Omental fat pad (tissue), 4 donors: ENCODE results near the gene GJA3. TPM values are rescaled to one million over a fixed set of nuclear protein-coding genes. Genes with fewer than 3 reads are reported as not detected.

Experiments
- ATAC-seq: fragments of 150-250 bp; one replicate; pipeline ENCODE4 v1.9.1; 2016; ENCODE audit warnings: mild to moderate bottlenecking, moderate library complexity; ENCODE audit not compliant: low FRiP score
- DNase-seq: peaks from one replicate; pipeline ENCODE4 v3.0.0-alpha.2; 2019; ENCODE audit warnings: low spot score
- CTCF ChIP-seq, 3 donors: fragments of 450-650 bp; IDR thresholded peaks; one replicate each; pipeline ENCODE4 v1.5.1; 2016 to 2017; ENCODE audit warnings: antibody characterized with exemption in 3 of 3, mild to moderate bottlenecking in 3 of 3, moderate library complexity in 2 of 3
- total RNA-seq, 4 donors: library from RNA; depleted of rRNA; stranded (reverse); fragments of >200 nt; gene quantifications; one replicate each; pipeline ENCODE4 v1.1.0, GENCODE V29; 2016

Gene GJA3
- total RNA-seq, 4 donors from 2014 or later: 0.19 to 1.6 (median 0.60) TPM; not detected in 1

- ATAC-seq (no peak), DNase-seq (no peak)
- no peak for TF ChIP-seq CTCF (IDR thresholded peaks at IDR 0.05)
Observed at GRCh38 chr13:20195801-20196200, 34.9 kb upstream of the GJA3 start.

- no peak for ATAC-seq
- no peak for DNase-seq
- no peak for TF ChIP-seq CTCF (IDR thresholded peaks at IDR 0.05)
Observed at GRCh38 chr13:20193907-20194631, 33.2 kb upstream of the GJA3 start.

- peak; percentile 13 for ATAC-seq
- no peak for DNase-seq
- no peak for TF ChIP-seq CTCF (IDR thresholded peaks at IDR 0.05)
Observed at GRCh38 chr13:20193162-20193906, 32.5 kb upstream of the GJA3 start.

- ATAC-seq (peak; percentile 55), DNase-seq (no peak)
- TF ChIP-seq CTCF (IDR thresholded peaks at IDR 0.05): no peak
Observed at GRCh38 chr13:20192836-20193161, 31.9 kb upstream of the GJA3 start, which contains the start of gene GJB2. Gene GJB2 (minus strand): TSS chr13:20192938. CDS start chr13:20189581, 3,357 bp downstream.

GRCh38 chr13:20192158-20192835 lies 31.4 kb upstream of the GJA3 start:
- TF ChIP-seq CTCF (IDR thresholded peaks at IDR 0.05): no peak
- no peak for DNase-seq
- ATAC-seq: peak; percentile 33

- no peak for TF ChIP-seq CTCF (IDR thresholded peaks at IDR 0.05)
- DNase-seq: no peak
- ATAC-seq: peak; percentile 32
Observed at GRCh38 chr13:20191311-20192157, 30.7 kb upstream of the GJA3 start.
